Liver (tissue), 9 donors: Measurements from ENCODE around the gene DTYMK. TPM values are rescaled to one million over a fixed set of nuclear protein-coding genes. Genes with fewer than 3 reads are reported as not detected.

Experiments
- DNase-seq: peaks from one replicate; pipeline ENCODE4 v3.0.0-alpha.2; 2017; ENCODE audit warnings: low spot score
- H3K27ac ChIP-seq, 2 donors: one replicate each; pipeline ENCODE4 v1.7.0; 2013; ENCODE audit warnings: inconsistent platforms in 2 of 2, low read length in 2 of 2, control low read depth in 1 of 2, low read depth in 1 of 2, mild to moderate bottlenecking in 1 of 2
- H3K27me3 ChIP-seq, 4 donors: one replicate each; pipeline versions ENCODE4 v1.6.1 to v1.7.0; 2013; ENCODE audit warnings: low read length in 3 of 4, inconsistent platforms in 1 of 4, mild to moderate bottlenecking in 1 of 4, moderate library complexity in 1 of 4; ENCODE audit not compliant: control insufficient read depth in 4 of 4, insufficient read depth in 4 of 4
- H3K36me3 ChIP-seq, 4 donors: one replicate each; pipeline versions ENCODE4 v1.6.1 to v1.7.0; 2013; ENCODE audit warnings: low read length in 3 of 4, mild to moderate bottlenecking in 3 of 4, low read depth in 1 of 4, moderate library complexity in 1 of 4; ENCODE audit not compliant: control insufficient read depth in 4 of 4, insufficient read depth in 3 of 4
- H3K4me1 ChIP-seq, 4 donors: one replicate each; pipeline versions ENCODE4 v1.6.1 to v1.7.0; 2013; ENCODE audit warnings: low read length in 3 of 4, mild to moderate bottlenecking in 3 of 4, moderate library complexity in 1 of 4; ENCODE audit not compliant: control insufficient read depth in 4 of 4, insufficient read depth in 4 of 4
- H3K4me3 ChIP-seq, 3 donors: one replicate each; pipeline versions ENCODE4 v1.6.1 to v1.7.0; 2013; ENCODE audit warnings: low read length in 3 of 3, control low read depth in 1 of 3, low read depth in 1 of 3, mild to moderate bottlenecking in 1 of 3
- H3K9ac ChIP-seq, 2 donors: one replicate each; pipeline ENCODE4 v1.7.0; 2013; ENCODE audit warnings: low read length in 2 of 2, mild to moderate bottlenecking in 2 of 2, moderate library complexity in 2 of 2, control low read depth in 1 of 2, low read depth in 1 of 2
- H3K9me3 ChIP-seq, 4 donors: one replicate each; pipeline versions ENCODE4 v1.6.1 to v1.7.0; 2013; ENCODE audit warnings: low read length in 3 of 4; ENCODE audit not compliant: control insufficient read depth in 4 of 4
- ATF3 ChIP-seq: IDR thresholded peaks from 2 replicates; pipeline ENCODE4 v1.6.1; 2016; ENCODE audit warnings: antibody characterized with exemption
- CTCF ChIP-seq: fragments of 150-350 bp; IDR thresholded peaks from 2 replicates; pipeline ENCODE4 v1.5.1; 2017; ENCODE audit warnings: improper control_type of control experiment, low read depth, low read length; ENCODE audit not compliant: missing input control
- FOXA2 ChIP-seq: IDR thresholded peaks from 2 replicates; pipeline ENCODE4 v1.6.1; 2016; ENCODE audit warnings: antibody characterized with exemption
- HNF4A ChIP-seq, 2 donors: conservative IDR thresholded peaks; 2 replicates each; pipeline ENCODE4 v1.6.1; 2016; ENCODE audit warnings: antibody characterized with exemption in 2 of 2, mild to moderate bottlenecking in 2 of 2
- HNF4G ChIP-seq: IDR thresholded peaks from 2 replicates; pipeline ENCODE4 v1.6.1; 2016; ENCODE audit warnings: antibody characterized with exemption
- JUND ChIP-seq, 2 donors: IDR thresholded peaks; 2 replicates each; pipeline ENCODE4 v1.6.1; 2016; ENCODE audit warnings: antibody characterized with exemption in 2 of 2
- NR2F2 ChIP-seq: IDR thresholded peaks from 2 replicates; pipeline ENCODE4 v1.6.1; 2016; ENCODE audit warnings: antibody characterized with exemption
- RAD21 ChIP-seq, 2 donors: IDR thresholded peaks; 2 replicates each; pipeline ENCODE4 v1.6.1; 2016; ENCODE audit warnings: antibody characterized with exemption in 2 of 2, mild to moderate bottlenecking in 2 of 2
- REST ChIP-seq: IDR thresholded peaks from 2 replicates; pipeline ENCODE4 v1.6.1; 2016; ENCODE audit warnings: antibody characterized with exemption, mild to moderate bottlenecking
- RXRA ChIP-seq, 2 donors: IDR thresholded peaks; 2 replicates each; pipeline ENCODE4 v1.6.1; 2017 to 2018; ENCODE audit warnings: antibody characterized with exemption in 2 of 2, mild to moderate bottlenecking in 1 of 2
- SP1 ChIP-seq: IDR thresholded peaks from 2 replicates; pipeline ENCODE4 v1.6.1; 2018; ENCODE audit warnings: antibody characterized with exemption, mild to moderate bottlenecking
- YY1 ChIP-seq: IDR thresholded peaks from 2 replicates; pipeline ENCODE4 v1.6.1; 2016; ENCODE audit warnings: antibody characterized with exemption, mild to moderate bottlenecking
- ZBTB33 ChIP-seq: IDR thresholded peaks from 2 replicates; pipeline ENCODE4 v1.6.1; 2016; ENCODE audit warnings: antibody characterized with exemption
- WGBS: extraction: QIAGEN DNeasy Blood & Tissue Kit; methylation state at CpG from one replicate; pipeline ENCODE4 v1.1.7; 2013; 5-methylcytosine and 5-hydroxymethylcytosine counted together
- polyA plus RNA-seq, 2 donors: library from polyadenylated mRNA; stranded (reverse) in 1 of 2; unstranded in 1 of 2; fragments of 200-250 nt in 1 of 2; fragments of >200 nt in 1 of 2; fragmentation: Nextera tagmentation in 1 of 2; extraction: Ambion mirVana in 1 of 2; gene quantifications; one replicate each; pipeline versions ENCODE4 v1.2.1 to v1.2.3, GENCODE V29; 2013 to 2015
- total RNA-seq, 2 donors: library from RNA; depleted of rRNA; stranded (reverse); fragments of >200 nt; gene quantifications; one replicate each; pipeline ENCODE4 v1.2.3, GENCODE V29; 2014
- donor health status: healthy.
- donor health status: healthy.
- donor health status: healthy.
- donor health status: healthy.
- donor health status: healthy.

Gene DTYMK
- total and polyA plus RNA-seq, 4 donors: 5.5 to 17.7 (median 14.5) TPM

- Histone ChIP-seq H3K9me3 (no peaks in the 10 kb centered on the region), H3K4me1 (no peaks in the 10 kb centered on the region), H3K27ac (no peak overlapping the region), H3K27me3 (no peaks in the 10 kb centered on the region), H3K4me3 (no peak overlapping the region), H3K36me3 (peaks cover 13 to 65% (median 31%) of the 10 kb centered on the region in 4 donors), H3K9ac (no peak overlapping the region)
- TF ChIP-seq HNF4G: no peak
- TF ChIP-seq NR2F2: no peak
- TF ChIP-seq ZBTB33: no peak
- no peak for TF ChIP-seq JUND (IDR thresholded peaks at IDR 0.05)
- no peak for TF ChIP-seq HNF4A (conservative IDR thresholded peaks at IDR 0.05)
- no peak for TF ChIP-seq RAD21 (IDR thresholded peaks at IDR 0.05)
- TF ChIP-seq ATF3: no peak
- no peak for TF ChIP-seq RXRA (IDR thresholded peaks at IDR 0.05)
- no peak for TF ChIP-seq FOXA2
- TF ChIP-seq YY1: no peak
- TF ChIP-seq CTCF: no peak
- WGBS: 93% methylated on average over 15 of the region's 15 CpGs
- no peak for DNase-seq
Observed at GRCh38 chr2:241657786-241658254, 28.8 kb downstream of the DTYMK start.

- WGBS: 95% methylated on average over 13 of the region's 13 CpGs
- DNase-seq: no peak
- H3K9me3 ChIP-seq: no peaks in the 10 kb centered on the region
- H3K4me1 ChIP-seq: no peaks in the 10 kb centered on the region
- peaks cover 15 to 76% (median 35%) of the 10 kb centered on the region in 4 donors for H3K36me3 ChIP-seq
- no peak overlapping the region for H3K27ac ChIP-seq
- no peak for TF ChIP-seq YY1
- no peak for TF ChIP-seq REST
- TF ChIP-seq SP1: no peak
- no peak for TF ChIP-seq RAD21 (IDR thresholded peaks at IDR 0.05)
- no peak for TF ChIP-seq CTCF
- no peak for TF ChIP-seq HNF4G
- no peak for TF ChIP-seq ZBTB33
- no peak for TF ChIP-seq NR2F2
- no peak for TF ChIP-seq JUND (IDR thresholded peaks at IDR 0.05)
- H3K27me3 ChIP-seq: no peaks in the 10 kb centered on the region
- H3K4me3 ChIP-seq: no peak overlapping the region
- H3K9ac ChIP-seq: no peak overlapping the region
Observed at GRCh38 chr2:241656190-241656741, 30.3 kb downstream of the DTYMK start.
